Astrocyte (in vitro differentiated cells and primary cell): Measurements from ENCODE around the gene NANOS2. TPM values are rescaled to one million over a fixed set of nuclear protein-coding genes. Genes with fewer than 3 reads are reported as not detected.
A peak's percentile ranks its signal among the peaks of the same experiment; 100 is the strongest.

ENCODE experiments used
- DNase-seq: peaks from one replicate; pipeline ENCODE4 v3.0.0-alpha.2; 2010; ENCODE audit warnings: low read depth
- FAIRE-seq: peaks from 2 replicates; lab custom pipeline; 2011; peaks lifted over from hg19 to GRCh38; lab: Jason Lieb, UNC
- H2AFZ ChIP-seq: 2 replicates; pipeline ENCODE4 v1.6.0; 2012; ENCODE audit warnings: low read depth, low read length, inconsistent platforms
- H3K27ac ChIP-seq: 2 replicates; pipeline ENCODE4 v1.5.1; 2011; ENCODE audit warnings: low read depth, low read length, inconsistent platforms
- H3K27me3 ChIP-seq: 2 replicates; pipeline ENCODE4 v1.6.0; 2011; ENCODE audit warnings: low read length, inconsistent platforms; ENCODE audit not compliant: insufficient read depth
- H3K36me3 ChIP-seq: 2 replicates; pipeline ENCODE4 v1.5.1; 2011; ENCODE audit warnings: low read length, inconsistent platforms; ENCODE audit not compliant: insufficient read depth
- H3K4me1 ChIP-seq: 2 replicates; pipeline ENCODE4 v1.5.1; 2011; ENCODE audit warnings: low read length, inconsistent platforms; ENCODE audit not compliant: insufficient read depth
- H3K4me2 ChIP-seq: 2 replicates; pipeline ENCODE4 v1.6.0; 2012; ENCODE audit warnings: low read length, inconsistent platforms
- H3K4me3 ChIP-seq: 2 replicates; pipeline ENCODE4 v1.5.1; 2011; ENCODE audit warnings: low read depth, mild to moderate bottlenecking, low read length, inconsistent platforms; ENCODE audit not compliant: insufficient read depth
- H3K79me2 ChIP-seq: 2 replicates; pipeline ENCODE4 v1.6.0; 2012; ENCODE audit warnings: mild to moderate bottlenecking, low read length, inconsistent platforms; ENCODE audit not compliant: insufficient read depth
- H3K9ac ChIP-seq: 2 replicates; pipeline ENCODE4 v1.6.0; 2012; ENCODE audit warnings: mild to moderate bottlenecking, low read length, inconsistent platforms
- H3K9me3 ChIP-seq: 2 replicates; pipeline ENCODE4 v1.5.1; 2012; ENCODE audit warnings: low read depth, mild to moderate bottlenecking, low read length, inconsistent platforms; ENCODE audit not compliant: insufficient read depth
- H4K20me1 ChIP-seq: 2 replicates; pipeline ENCODE4 v1.6.0; 2012; ENCODE audit warnings: low read length, inconsistent platforms; ENCODE audit not compliant: insufficient read depth
- H3K27ac Mint-ChIP-seq: one replicate; pipeline ENCODE4 v1.8.0; 2021; ENCODE audit warnings: mild to moderate bottlenecking, mixed read lengths; ENCODE audit not compliant: unreplicated experiment
- H3K27me3 Mint-ChIP-seq: one replicate; pipeline ENCODE4 v1.8.0; 2021; ENCODE audit warnings: low read depth, mixed read lengths; ENCODE audit not compliant: unreplicated experiment
- H3K36me3 Mint-ChIP-seq: one replicate; pipeline ENCODE4 v1.8.0; 2021; ENCODE audit warnings: low read depth, mixed read lengths; ENCODE audit not compliant: unreplicated experiment
- H3K4me1 Mint-ChIP-seq: one replicate; pipeline ENCODE4 v1.8.0; 2021; ENCODE audit warnings: low read depth, mixed read lengths; ENCODE audit not compliant: unreplicated experiment
- H3K4me3 Mint-ChIP-seq: one replicate; pipeline ENCODE4 v1.8.0; 2021; ENCODE audit warnings: mild to moderate bottlenecking, moderate library complexity, mixed read lengths; ENCODE audit not compliant: unreplicated experiment
- H3K9me3 Mint-ChIP-seq: one replicate; pipeline ENCODE4 v1.8.0; 2021; ENCODE audit warnings: mild to moderate bottlenecking, mixed read lengths; ENCODE audit not compliant: unreplicated experiment
- CTCF ChIP-seq: IDR thresholded peaks from 2 replicates; pipeline ENCODE4 v1.5.1; 2011; ENCODE audit warnings: low read depth, mild to moderate bottlenecking, inconsistent platforms, low read length, moderate library complexity; ENCODE audit not compliant: insufficient read depth
- EZH2 ChIP-seq: IDR thresholded peaks from 2 replicates; pipeline ENCODE4 v1.6.1; 2012; ENCODE audit warnings: mild to moderate bottlenecking, low read length, inconsistent platforms; ENCODE audit not compliant: insufficient read depth
- total RNA-seq: library from RNA; stranded (reverse); gene quantifications from 2 replicates; pipeline ENCODE4 v1.2.1, GENCODE V29; 2021

Gene NANOS2
- total RNA-seq, 1 donor from 2014 or later: not detected

GRCh38 chr19:45883881-45884681 is 30.5 kb downstream of the NANOS2 start:
- no peak for FAIRE-seq

GRCh38 chr19:45883586-45883880 is 31.0 kb downstream of the NANOS2 start:
- no peak overlapping the region for H3K9ac ChIP-seq
- no peak for FAIRE-seq
- peaks cover 24% of the 10 kb centered on the region for H3K79me2 ChIP-seq
- peak overlapping the region; percentile 81 for H3K4me2 ChIP-seq
- no peak for DNase-seq
- no peaks in the 10 kb centered on the region for H3K9me3 ChIP-seq
- H3K4me3 Mint-ChIP-seq: peak overlapping the region; percentile 78
- H4K20me1 ChIP-seq: peaks cover 33% of the 10 kb centered on the region
- H3K36me3 ChIP-seq: no peaks in the 10 kb centered on the region
- H2AFZ ChIP-seq: no peak overlapping the region
- peaks cover 2% of the 10 kb centered on the region for H3K36me3 Mint-ChIP-seq
- TF ChIP-seq CTCF (no peak), EZH2 (no peak)
- H3K4me1 ChIP-seq: peaks cover 24% of the 10 kb centered on the region
- H3K27me3 Mint-ChIP-seq: peaks cover 2% of the 10 kb centered on the region
- no peak overlapping the region for H3K27ac Mint-ChIP-seq
- H3K27ac ChIP-seq: no peak overlapping the region
- H3K9me3 Mint-ChIP-seq: no peaks in the 10 kb centered on the region
- H3K4me3 ChIP-seq: no peak overlapping the region
- H3K27me3 ChIP-seq: no peaks in the 10 kb centered on the region
- peaks cover 15% of the 10 kb centered on the region for H3K4me1 Mint-ChIP-seq

More at GRCh38 chr19:45883881-45884681, 30.5 kb downstream of the NANOS2 start:
- no peak for TF ChIP-seq CTCF
- no peak for TF ChIP-seq EZH2
- H3K27me3 Mint-ChIP-seq: peaks cover 2% of the 10 kb centered on the region
- peaks cover 33% of the 10 kb centered on the region for H4K20me1 ChIP-seq
- H3K36me3 ChIP-seq: no peaks in the 10 kb centered on the region
- peaks cover 24% of the 10 kb centered on the region for H3K4me1 ChIP-seq
- no peaks in the 10 kb centered on the region for H3K9me3 Mint-ChIP-seq
- H3K27ac ChIP-seq: no peak overlapping the region
- peaks cover 2% of the 10 kb centered on the region for H3K36me3 Mint-ChIP-seq
- no peak for DNase-seq
- H3K4me3 ChIP-seq: no peak overlapping the region
- H2AFZ ChIP-seq: no peak overlapping the region
- no peak overlapping the region for H3K27ac Mint-ChIP-seq
- H3K9me3 ChIP-seq: no peaks in the 10 kb centered on the region
- peaks cover 12% of the 10 kb centered on the region for H3K4me1 Mint-ChIP-seq
- H3K9ac ChIP-seq: no peak overlapping the region
- peak overlapping the region; percentile 57 for H3K4me2 ChIP-seq
- H3K27me3 ChIP-seq: no peaks in the 10 kb centered on the region
- peak overlapping the region; percentile 78 for H3K4me3 Mint-ChIP-seq
- peaks cover 24% of the 10 kb centered on the region for H3K79me2 ChIP-seq
